ENCODE measurements around the gene ATF2.

DNA sequence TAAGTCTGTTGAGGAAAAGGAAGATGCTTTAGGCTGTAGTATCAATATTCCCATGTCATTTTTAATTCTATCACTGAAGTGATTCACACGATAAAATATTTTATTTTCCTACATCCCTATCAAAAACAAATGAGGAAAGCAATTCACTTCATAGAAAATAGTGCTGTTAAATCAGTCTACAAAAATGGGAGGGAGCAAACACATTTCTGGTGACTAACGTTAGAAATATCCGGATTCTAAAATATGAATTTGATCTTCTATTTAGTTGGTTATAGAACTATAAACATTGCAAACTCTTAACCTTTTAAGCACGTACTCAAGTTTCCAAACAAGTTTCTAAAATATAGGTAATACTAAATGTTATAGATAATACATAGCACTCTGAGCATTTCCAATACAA is 20.8 kb downstream of the ATF2 start:
- TF ChIP-seq ZNF274 (IDR thresholded peaks at IDR 0.05; ENCODE audit: low read depth, low read length) (no peak), SUZ12 (IDR thresholded peaks at IDR 0.05; ENCODE audit: extremely low read depth, insufficient read depth, insufficient read length) (no peak), YY1 (IDR thresholded peaks at IDR 0.05; ENCODE audit: insufficient read depth, insufficient read length) (no peak)

All from NT2/D1 (cell line).